Neural progenitor cell (in vitro differentiated cells): ENCODE measurements around the gene USP54. TPM values are rescaled to one million over a fixed set of nuclear protein-coding genes. Genes with fewer than 3 reads are reported as not detected.

ENCODE experiments used
- DNase-seq: peaks from one replicate; pipeline ENCODE4 v3.0.0-alpha.2; 2016; ENCODE audit warnings: low spot score
- H2AFZ ChIP-seq: fragments of 200-600 bp; sonication (generic); replicated peaks from 2 replicates; pipeline ENCODE4 v1.6.1; 2016; ENCODE audit warnings: antibody characterized with exemption
- H3F3A ChIP-seq: fragments of 200-600 bp; sonication (generic); 2 replicates; pipeline ENCODE4 v1.6.1; 2016; ENCODE audit warnings: antibody characterized with exemption, low read depth
- H3K27ac ChIP-seq: fragments of 200-600 bp; sonication (generic); 2 replicates; pipeline ENCODE4 v1.5.1; 2016; ENCODE audit warnings: mild to moderate bottlenecking
- H3K27me3 ChIP-seq: fragments of 200-600 bp; sonication (generic); 2 replicates; pipeline ENCODE4 v1.6.1; 2016; ENCODE audit warnings: mild to moderate bottlenecking, moderate library complexity
- H3K36me3 ChIP-seq: fragments of 200-600 bp; sonication (generic); 2 replicates; pipeline ENCODE4 v1.5.1; 2016
- H3K4me1 ChIP-seq: fragments of 200-600 bp; sonication (generic); 2 replicates; pipeline ENCODE4 v1.6.1; 2016; ENCODE audit warnings: mixed run types
- H3K4me2 ChIP-seq: fragments of 200-600 bp; sonication (generic); 2 replicates; pipeline ENCODE4 v1.6.1; 2016
- H3K4me3 ChIP-seq: fragments of 200-600 bp; sonication (generic); 2 replicates; pipeline ENCODE4 v1.5.1; 2016
- H3K79me2 ChIP-seq: fragments of 200-600 bp; sonication (generic); 2 replicates; pipeline ENCODE4 v1.6.1; 2016; ENCODE audit warnings: low read depth
- H3K9ac ChIP-seq: fragments of 200-600 bp; sonication (generic); 2 replicates; pipeline ENCODE4 v1.6.1; 2016
- H3K9me3 ChIP-seq: fragments of 200-600 bp; sonication (generic); 2 replicates; pipeline ENCODE4 v1.5.1; 2016; ENCODE audit warnings: low read depth
- H4K20me1 ChIP-seq: fragments of 200-600 bp; sonication (generic); 2 replicates; pipeline ENCODE4 v1.6.1; 2016; ENCODE audit warnings: low read depth
- H3K27ac Mint-ChIP-seq: 3 replicates; pipeline ENCODE4 v1.8.0; 2021; ENCODE audit warnings: mixed read lengths
- H3K27me3 Mint-ChIP-seq: 2 replicates; pipeline ENCODE4 v1.8.0; 2022; ENCODE audit warnings: low read depth, mild to moderate bottlenecking, inconsistent platforms, moderate library complexity, mixed read lengths; ENCODE audit not compliant: insufficient read depth
- H3K36me3 Mint-ChIP-seq: 3 replicates; pipeline ENCODE4 v1.8.0; 2021; ENCODE audit warnings: mixed read lengths
- H3K4me1 Mint-ChIP-seq: 3 replicates; pipeline ENCODE4 v1.8.0; 2021; ENCODE audit warnings: mixed read lengths
- H3K4me3 Mint-ChIP-seq: 3 replicates; pipeline ENCODE4 v1.8.0; 2021; ENCODE audit warnings: mild to moderate bottlenecking, moderate library complexity, mixed read lengths
- H3K9me3 Mint-ChIP-seq: 3 replicates; pipeline ENCODE4 v1.8.0; 2020; ENCODE audit warnings: mixed read lengths
- EZH2 ChIP-seq: fragments of 200-600 bp; sonication (generic); IDR thresholded peaks from 2 replicates; pipeline ENCODE4 v1.6.1; 2017; ENCODE audit warnings: antibody characterized with exemption, mild to moderate bottlenecking, moderate library complexity
- EZH2phosphoT487 ChIP-seq: fragments of 200-600 bp; sonication (generic); IDR thresholded peaks from 2 replicates; pipeline ENCODE4 v1.6.1; 2017; ENCODE audit warnings: antibody characterized with exemption
- total RNA-seq: library from RNA; depleted of rRNA; stranded (reverse); fragments of >200 nt; gene quantifications from 2 replicates; pipeline ENCODE4 v1.2.3, GENCODE V29; 2015; ENCODE audit warnings: low replicate concordance
- TF ChIP-seq, protein P1 (sequence below): fragments of 200-600 bp; sonication (generic); IDR thresholded peaks from 2 replicates; pipeline ENCODE4 v1.5.1; 2017; ENCODE audit warnings: antibody characterized with exemption, mild to moderate bottlenecking

The USP54 gene
- total RNA-seq, 1 donor from 2014 or later = 97.2 TPM

DNA sequence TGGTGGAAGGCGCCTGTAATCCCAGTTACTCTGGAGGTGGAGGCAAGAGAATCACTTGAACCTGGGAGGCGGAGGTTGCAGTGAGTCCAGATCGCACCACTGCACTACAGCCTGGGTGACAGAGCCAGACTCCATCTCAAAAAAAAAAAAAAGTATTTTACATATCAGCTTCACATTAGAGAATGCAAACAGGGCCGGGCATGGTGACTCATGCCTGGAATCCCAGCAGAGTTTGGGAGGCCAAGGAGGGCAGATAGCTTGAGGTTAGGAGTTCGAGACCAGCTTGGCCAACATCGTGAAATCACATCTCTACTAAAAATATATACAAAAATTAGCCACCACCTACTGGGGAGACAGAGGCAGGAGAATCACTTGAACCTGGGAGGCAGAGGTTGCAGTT is 31.6 kb downstream of the USP54 start:
- H3K9ac ChIP-seq = no peak overlapping the region
- H4K20me1 ChIP-seq = no peaks in the 10 kb centered on the region
- H3K27me3 Mint-ChIP-seq = peaks cover 2% of the 10 kb centered on the region
- peaks cover 8% of the 10 kb centered on the region for H3K36me3 Mint-ChIP-seq
- no peak for TF ChIP-seq EZH2
- TF ChIP-seq EZH2phosphoT487 = no peak
- TF ChIP-seq, protein P1, sequence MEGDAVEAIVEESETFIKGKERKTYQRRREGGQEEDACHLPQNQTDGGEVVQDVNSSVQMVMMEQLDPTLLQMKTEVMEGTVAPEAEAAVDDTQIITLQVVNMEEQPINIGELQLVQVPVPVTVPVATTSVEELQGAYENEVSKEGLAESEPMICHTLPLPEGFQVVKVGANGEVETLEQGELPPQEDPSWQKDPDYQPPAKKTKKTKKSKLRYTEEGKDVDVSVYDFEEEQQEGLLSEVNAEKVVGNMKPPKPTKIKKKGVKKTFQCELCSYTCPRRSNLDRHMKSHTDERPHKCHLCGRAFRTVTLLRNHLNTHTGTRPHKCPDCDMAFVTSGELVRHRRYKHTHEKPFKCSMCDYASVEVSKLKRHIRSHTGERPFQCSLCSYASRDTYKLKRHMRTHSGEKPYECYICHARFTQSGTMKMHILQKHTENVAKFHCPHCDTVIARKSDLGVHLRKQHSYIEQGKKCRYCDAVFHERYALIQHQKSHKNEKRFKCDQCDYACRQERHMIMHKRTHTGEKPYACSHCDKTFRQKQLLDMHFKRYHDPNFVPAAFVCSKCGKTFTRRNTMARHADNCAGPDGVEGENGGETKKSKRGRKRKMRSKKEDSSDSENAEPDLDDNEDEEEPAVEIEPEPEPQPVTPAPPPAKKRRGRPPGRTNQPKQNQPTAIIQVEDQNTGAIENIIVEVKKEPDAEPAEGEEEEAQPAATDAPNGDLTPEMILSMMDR = no peak
- DNase-seq = no peak
- H3K9me3 Mint-ChIP-seq = no peaks in the 10 kb centered on the region
- peaks cover 10% of the 10 kb centered on the region for H3F3A ChIP-seq
- no peak overlapping the region for H3K4me3 ChIP-seq
- no peak overlapping the region for H3K4me2 ChIP-seq
- no peak overlapping the region for H3K4me3 Mint-ChIP-seq
- H3K27me3 ChIP-seq = no peaks in the 10 kb centered on the region
- H3K27ac Mint-ChIP-seq = no peak overlapping the region
- H3K9me3 ChIP-seq = no peaks in the 10 kb centered on the region
- H2AFZ ChIP-seq = no peak overlapping the region
- peaks cover 5% of the 10 kb centered on the region for H3K4me1 Mint-ChIP-seq
- no peaks in the 10 kb centered on the region for H3K79me2 ChIP-seq
- H3K4me1 ChIP-seq = peaks cover 13% of the 10 kb centered on the region
- no peaks in the 10 kb centered on the region for H3K36me3 ChIP-seq
- H3K27ac ChIP-seq = no peak overlapping the region

- H3K79me2 ChIP-seq = no peaks in the 10 kb centered on the region
- H3K4me1 ChIP-seq = peaks cover 36% of the 10 kb centered on the region
- no peak overlapping the region for H2AFZ ChIP-seq
- H3K4me3 ChIP-seq = no peak overlapping the region
- H3K27ac ChIP-seq = no peak overlapping the region
- TF ChIP-seq EZH2 (no peak), EZH2phosphoT487 (no peak)
- TF ChIP-seq, protein P1 = no peak
- H4K20me1 ChIP-seq = no peaks in the 10 kb centered on the region
- Mint-ChIP-seq H3K4me1 (peaks cover 24% of the 10 kb centered on the region), H3K27me3 (peaks cover 2% of the 10 kb centered on the region), H3K9me3 (no peaks in the 10 kb centered on the region), H3K36me3 (peaks cover 8% of the 10 kb centered on the region), H3K27ac (peak overlapping the region; percentile 10), H3K4me3 (no peak overlapping the region)
- DNase-seq = no peak
- H3K27me3 ChIP-seq = no peaks in the 10 kb centered on the region
- H3K9ac ChIP-seq = no peak overlapping the region
- peaks cover 33% of the 10 kb centered on the region for H3F3A ChIP-seq
- H3K36me3 ChIP-seq = no peaks in the 10 kb centered on the region
- H3K4me2 ChIP-seq = no peak overlapping the region
- H3K9me3 ChIP-seq = no peaks in the 10 kb centered on the region
Measured at GRCh38 chr10:73556855-73557254, 34.3 kb downstream of the USP54 start.

GRCh38 chr10:73554721-73555120 is 36.4 kb downstream of the USP54 start:
- Histone ChIP-seq H3K9ac (no peak overlapping the region), H3K27me3 (no peaks in the 10 kb centered on the region), H3K9me3 (no peaks in the 10 kb centered on the region), H4K20me1 (no peaks in the 10 kb centered on the region), H3K4me3 (no peak overlapping the region), H3K4me2 (peak overlapping the region; percentile 69), H3F3A (peaks cover 37% of the 10 kb centered on the region), H3K79me2 (no peaks in the 10 kb centered on the region), H3K4me1 (peaks cover 36% of the 10 kb centered on the region), H3K27ac (peak overlapping the region; percentile 95), H2AFZ (no peak overlapping the region), H3K36me3 (no peaks in the 10 kb centered on the region)
- Mint-ChIP-seq H3K27me3 (peaks cover 2% of the 10 kb centered on the region), H3K36me3 (peaks cover 7% of the 10 kb centered on the region), H3K9me3 (no peaks in the 10 kb centered on the region), H3K4me1 (peaks cover 24% of the 10 kb centered on the region), H3K27ac (no peak overlapping the region), H3K4me3 (no peak overlapping the region)
- TF ChIP-seq EZH2phosphoT487 = no peak
- TF ChIP-seq, protein P1 = no peak
- TF ChIP-seq EZH2 = no peak
- no peak for DNase-seq

- H3K4me1 ChIP-seq = peaks cover 36% of the 10 kb centered on the region
Measured at GRCh38 chr10:73553761-73554160, 37.4 kb downstream of the USP54 start.

More at GRCh38 chr10:73553761-73554160, 37.4 kb downstream of the USP54 start:
- H3K27me3 Mint-ChIP-seq = peaks cover 2% of the 10 kb centered on the region
- no peak for DNase-seq
- peak overlapping the region; percentile 2 for H3K27ac Mint-ChIP-seq
- Histone ChIP-seq H3K36me3 (no peaks in the 10 kb centered on the region), H3K4me3 (peak overlapping the region; percentile 25), H3K79me2 (no peaks in the 10 kb centered on the region), H3K4me2 (peak overlapping the region; percentile 69), H2AFZ (no peak overlapping the region), H3K27ac (peak overlapping the region; percentile 95), H3F3A (peaks cover 37% of the 10 kb centered on the region), H4K20me1 (no peaks in the 10 kb centered on the region), H3K9ac (peak overlapping the region; percentile 9), H3K9me3 (no peaks in the 10 kb centered on the region), H3K27me3 (no peaks in the 10 kb centered on the region)
- TF ChIP-seq EZH2 = no peak
- TF ChIP-seq EZH2phosphoT487 = no peak
- TF ChIP-seq, protein P1 = no peak
- H3K4me3 Mint-ChIP-seq = no peak overlapping the region
- no peaks in the 10 kb centered on the region for H3K9me3 Mint-ChIP-seq
- H3K36me3 Mint-ChIP-seq = peaks cover 14% of the 10 kb centered on the region
- peaks cover 24% of the 10 kb centered on the region for H3K4me1 Mint-ChIP-seq
